Chondrocyte (in vitro differentiated cells): ENCODE results near the gene SSH2. TPM values are rescaled to one million over a fixed set of nuclear protein-coding genes. Genes with fewer than 3 reads are reported as not detected.
"Not testable (repeated sequence)": the region's sequence is repeated elsewhere in the genome, so short reads cannot be mapped to it uniquely, and the experiment has no call there.

Source experiments
- DNase-seq: peaks from one replicate; pipeline ENCODE4 v3.0.0; 2021; ENCODE audit warnings: mixed read lengths, low spot score
- H3K27ac Mint-ChIP-seq: one replicate; pipeline ENCODE4 v1.8.0; 2021; ENCODE audit warnings: mild to moderate bottlenecking, moderate library complexity, mixed read lengths; ENCODE audit not compliant: unreplicated experiment
- H3K27me3 Mint-ChIP-seq: 2 replicates; pipeline ENCODE4 v1.8.0; 2021; ENCODE audit warnings: low read depth, mixed read lengths
- H3K36me3 Mint-ChIP-seq: 2 replicates; pipeline ENCODE4 v1.8.0; 2021; ENCODE audit warnings: low read depth, mixed read lengths
- H3K4me1 Mint-ChIP-seq: 2 replicates; pipeline ENCODE4 v1.8.0; 2021; ENCODE audit warnings: low read depth, mild to moderate bottlenecking, mixed read lengths
- H3K4me3 Mint-ChIP-seq: one replicate; pipeline ENCODE4 v1.8.0; 2021; ENCODE audit warnings: mild to moderate bottlenecking, moderate library complexity, mixed read lengths; ENCODE audit not compliant: unreplicated experiment
- H3K9me3 Mint-ChIP-seq: 2 replicates; pipeline ENCODE4 v1.8.0; 2021; ENCODE audit warnings: low read depth, mixed read lengths
- total RNA-seq: library from RNA; stranded (reverse); gene quantifications from 3 replicates; pipeline ENCODE4 v1.2.1, GENCODE V29; 2021
- TF ChIP-seq, protein P1 (sequence below): fragments of 200-600 bp; sonication (generic); IDR thresholded peaks from 2 replicates; pipeline ENCODE4 v1.5.0; 2021; ENCODE audit warnings: antibody characterized with exemption, mild to moderate bottlenecking, moderate library complexity

The SSH2 gene
- total RNA-seq, 1 donor from 2014 or later: 14.1 TPM

- Mint-ChIP-seq H3K4me3 (no peak overlapping the region), H3K36me3 (no peaks in the 10 kb centered on the region), H3K27me3 (no peaks in the 10 kb centered on the region), H3K9me3 (no peaks in the 10 kb centered on the region), H3K27ac (no peak overlapping the region), H3K4me1 (peaks cover 27% of the 10 kb centered on the region)
- TF ChIP-seq, protein P1, sequence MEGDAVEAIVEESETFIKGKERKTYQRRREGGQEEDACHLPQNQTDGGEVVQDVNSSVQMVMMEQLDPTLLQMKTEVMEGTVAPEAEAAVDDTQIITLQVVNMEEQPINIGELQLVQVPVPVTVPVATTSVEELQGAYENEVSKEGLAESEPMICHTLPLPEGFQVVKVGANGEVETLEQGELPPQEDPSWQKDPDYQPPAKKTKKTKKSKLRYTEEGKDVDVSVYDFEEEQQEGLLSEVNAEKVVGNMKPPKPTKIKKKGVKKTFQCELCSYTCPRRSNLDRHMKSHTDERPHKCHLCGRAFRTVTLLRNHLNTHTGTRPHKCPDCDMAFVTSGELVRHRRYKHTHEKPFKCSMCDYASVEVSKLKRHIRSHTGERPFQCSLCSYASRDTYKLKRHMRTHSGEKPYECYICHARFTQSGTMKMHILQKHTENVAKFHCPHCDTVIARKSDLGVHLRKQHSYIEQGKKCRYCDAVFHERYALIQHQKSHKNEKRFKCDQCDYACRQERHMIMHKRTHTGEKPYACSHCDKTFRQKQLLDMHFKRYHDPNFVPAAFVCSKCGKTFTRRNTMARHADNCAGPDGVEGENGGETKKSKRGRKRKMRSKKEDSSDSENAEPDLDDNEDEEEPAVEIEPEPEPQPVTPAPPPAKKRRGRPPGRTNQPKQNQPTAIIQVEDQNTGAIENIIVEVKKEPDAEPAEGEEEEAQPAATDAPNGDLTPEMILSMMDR: no peak
- no peak for DNase-seq
Measured at GRCh38 chr17:29885031-29885640, 44.9 kb downstream of the SSH2 start.

DNA sequence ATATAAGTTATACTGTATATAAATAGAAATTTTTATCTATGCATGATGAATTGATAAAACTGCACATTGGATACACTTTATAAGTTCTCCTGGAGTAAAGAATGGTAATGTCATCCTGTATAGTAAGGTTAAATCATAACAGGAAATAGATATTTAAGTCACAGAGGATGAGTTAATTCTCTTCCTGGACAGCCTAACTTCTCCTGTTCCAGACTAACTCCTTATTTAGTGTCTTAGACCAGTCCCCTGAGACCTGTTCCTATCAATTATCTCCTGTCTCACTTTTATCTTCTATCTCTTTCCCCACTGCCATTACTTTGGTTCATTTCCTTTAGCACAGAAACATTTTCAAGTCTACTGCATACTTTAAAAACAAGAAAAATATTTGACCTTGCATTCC, 46.5 kb downstream of the SSH2 start:
- no peaks in the 10 kb centered on the region for H3K9me3 Mint-ChIP-seq
- DNase-seq: no peak
- no peak overlapping the region for H3K4me3 Mint-ChIP-seq
- TF ChIP-seq, protein P1: no peak
- peak overlapping the region; percentile 67 for H3K27ac Mint-ChIP-seq
- peaks cover 27% of the 10 kb centered on the region for H3K4me1 Mint-ChIP-seq
- H3K36me3 Mint-ChIP-seq: no peaks in the 10 kb centered on the region
- H3K27me3 Mint-ChIP-seq: no peaks in the 10 kb centered on the region

- TF ChIP-seq, protein P1: no peak
- Mint-ChIP-seq H3K9me3 (peaks cover 5% of the 10 kb centered on the region), H3K27me3 (no peaks in the 10 kb centered on the region), H3K36me3 (peaks cover 3% of the 10 kb centered on the region), H3K27ac (peak overlapping the region; percentile 73), H3K4me3 (no peak overlapping the region), H3K4me1 (peaks cover 27% of the 10 kb centered on the region)
- DNase-seq: no peak
Measured at GRCh38 chr17:29881256-29881655, 48.8 kb downstream of the SSH2 start.

DNA sequence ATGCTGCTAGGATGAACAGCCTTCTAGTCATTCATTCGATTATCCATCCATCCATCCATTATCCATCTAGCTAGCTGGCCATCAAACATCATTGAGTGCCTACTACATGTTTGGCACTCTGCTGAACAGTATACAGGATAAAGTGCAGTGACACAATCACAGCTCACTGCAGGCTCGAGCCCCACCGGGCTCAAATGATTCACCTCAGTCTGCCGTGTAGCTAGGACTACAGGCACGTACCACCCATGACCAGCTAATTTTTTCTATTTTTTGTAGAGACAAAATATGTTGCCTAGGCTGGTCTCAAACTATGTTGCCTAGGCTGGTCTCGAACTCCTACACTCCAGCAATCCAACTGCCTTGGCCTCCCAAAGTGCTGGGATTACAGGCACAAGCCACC, 50.0 kb downstream of the SSH2 start:
- no peaks in the 10 kb centered on the region for H3K27me3 Mint-ChIP-seq
- no peak overlapping the region for H3K4me3 Mint-ChIP-seq
- peaks cover 3% of the 10 kb centered on the region for H3K36me3 Mint-ChIP-seq
- peaks cover 27% of the 10 kb centered on the region for H3K4me1 Mint-ChIP-seq
- peaks cover 5% of the 10 kb centered on the region for H3K9me3 Mint-ChIP-seq
- no peak overlapping the region for H3K27ac Mint-ChIP-seq
- no peak for DNase-seq
- TF ChIP-seq, protein P1: no peak

GRCh38 chr17:29874931-29875596, 55.0 kb downstream of the SSH2 start:
- peaks cover 5% of the 10 kb centered on the region for H3K9me3 Mint-ChIP-seq
- no peak overlapping the region for H3K27ac Mint-ChIP-seq
- DNase-seq: no peak
- no peak overlapping the region for H3K4me3 Mint-ChIP-seq
- TF ChIP-seq, protein P1: no peak
- H3K27me3 Mint-ChIP-seq: no peaks in the 10 kb centered on the region
- H3K36me3 Mint-ChIP-seq: peaks cover 3% of the 10 kb centered on the region
- H3K4me1 Mint-ChIP-seq: peaks cover 27% of the 10 kb centered on the region

DNA sequence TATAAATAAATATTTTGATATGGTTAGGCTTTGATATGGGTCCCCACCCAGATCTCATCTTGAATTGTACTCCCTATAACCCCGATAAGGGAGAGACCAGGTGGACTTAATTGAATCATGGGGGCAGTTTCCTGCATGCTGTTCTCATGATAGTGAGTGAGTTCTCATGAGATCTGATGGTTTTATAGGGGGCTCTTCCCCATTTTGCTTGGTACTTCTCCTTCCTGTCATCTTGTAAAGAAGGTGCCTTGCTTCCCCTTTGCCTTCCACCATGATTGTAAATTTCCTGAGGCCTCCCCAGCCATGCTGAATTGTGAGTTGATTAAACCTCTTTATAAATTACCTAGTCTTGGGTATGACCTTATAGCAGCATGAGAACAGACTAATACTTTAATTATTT, 55.7 kb downstream of the SSH2 start:
- DNase-seq, H3K36me3 Mint-ChIP-seq, H3K27ac Mint-ChIP-seq, H3K4me3 Mint-ChIP-seq, H3K27me3 Mint-ChIP-seq, H3K9me3 Mint-ChIP-seq: not testable (repeated sequence)
- peaks cover 27% of the 10 kb centered on the region for H3K4me1 Mint-ChIP-seq
